B cell (primary cell): ENCODE measurements around the gene DAB1. TPM values are rescaled to one million over a fixed set of nuclear protein-coding genes. Genes with fewer than 3 reads are reported as not detected.

ENCODE experiments used
- ATAC-seq: fragments of 200-7000 bp; cut with Tn5 transposase; one replicate; pipeline ENCODE4 v1.10.0; 2021; ENCODE audit warnings: low read depth, mild to moderate bottlenecking, moderate number of reproducible peaks, moderate library complexity
- CTCF ChIA-PET: fragments of 350-600 bp; sonication (Branson Sonifier 250); formaldehyde crosslinking; loops from one replicate; lab custom pipeline; 2021; ENCODE audit warnings: antibody characterized with exemption, inconsistent platforms; lab: Charles Lee
- POLR2A ChIA-PET: fragments of 350-600 bp; sonication (Branson Sonifier 250); formaldehyde crosslinking; loops from one replicate; lab custom pipeline; 2021; ENCODE audit warnings: antibody characterized with exemption; lab: Charles Lee
- DNase-seq: peaks from one replicate; pipeline ENCODE4 v3.0.0; 2013
- H2AFZ ChIP-seq: 2 replicates; pipeline ENCODE4 v1.6.1; 2012; ENCODE audit warnings: mild to moderate bottlenecking, low read depth, low read length; ENCODE audit not compliant: insufficient read depth, poor library complexity, severe bottlenecking
- H3K27ac ChIP-seq, 2 donors: 1 replicate in 1 of 2; 2 replicates in 1 of 2; pipeline ENCODE4 v1.5.1; 2012 to 2013; ENCODE audit warnings: low read length in 2 of 2, mild to moderate bottlenecking in 2 of 2, moderate library complexity in 1 of 2
- H3K27me3 ChIP-seq, 4 experiments: fragments of 200-600 bp in 1 of 4; sonication (generic) in 1 of 4; replicated peaks in 1 of 4; 1 replicate in 2 of 4; 2 replicates in 2 of 4; pipeline versions ENCODE4 v1.6.1 to v1.7.0; 2013 to 2016; ENCODE audit warnings: low read length in 3 of 4, mild to moderate bottlenecking in 2 of 4, mixed read lengths in 1 of 4, moderate library complexity in 1 of 4; ENCODE audit not compliant: insufficient read depth in 4 of 4, control insufficient read depth in 3 of 4; ENCODE audit errors: control extremely low read depth in 1 of 4
- H3K36me3 ChIP-seq, 2 experiments: replicated peaks in 1 of 2; 1 replicate in 1 of 2; 2 replicates in 1 of 2; pipeline versions ENCODE4 v1.6.1 to v1.7.1; 2013; ENCODE audit warnings: low read length in 1 of 2; ENCODE audit not compliant: insufficient read depth in 2 of 2, control insufficient read depth in 1 of 2; ENCODE audit errors: control extremely low read depth in 1 of 2, extremely low read depth in 1 of 2
- H3K4me1 ChIP-seq, 2 donors: fragments of 200-600 bp in 1 of 2; sonication (generic) in 1 of 2; 1 replicate in 1 of 2; 2 replicates in 1 of 2; pipeline versions ENCODE4 v1.5.1 to v1.6.1; 2013 to 2017; ENCODE audit warnings: low read length in 2 of 2; ENCODE audit not compliant: control insufficient read depth in 2 of 2, insufficient read depth in 2 of 2
- H3K4me2 ChIP-seq: replicated peaks from 2 replicates; pipeline ENCODE3; 2012; ENCODE audit warnings: mild to moderate bottlenecking, low read depth, low read length; ENCODE audit not compliant: poor library complexity, severe bottlenecking
- H3K4me3 ChIP-seq, 5 experiments: fragments of 200-600 bp in 1 of 5; sonication (generic) in 1 of 5; 1 replicate in 3 of 5; 2 replicates in 2 of 5; pipeline versions ENCODE4 v1.5.1 to v1.7.0; 2011 to 2016; ENCODE audit warnings: low read length in 4 of 5, mild to moderate bottlenecking in 4 of 5, low read depth in 2 of 5, control low read depth in 1 of 5, moderate library complexity in 1 of 5; ENCODE audit not compliant: insufficient read depth in 1 of 5; ENCODE audit errors: control extremely low read depth in 1 of 5, extremely low read depth in 1 of 5
- H3K79me2 ChIP-seq: fragments of 200-600 bp; sonication (generic); one replicate; pipeline ENCODE4 v1.6.0; 2016; ENCODE audit warnings: low read length; ENCODE audit not compliant: control insufficient read depth, insufficient read depth
- H3K9ac ChIP-seq: fragments of 200-600 bp; sonication (generic); 2 replicates; pipeline ENCODE4 v1.6.1; 2017; ENCODE audit warnings: mild to moderate bottlenecking, low read length, moderate library complexity
- H3K9me3 ChIP-seq, 3 donors: one replicate each; pipeline versions ENCODE4 v1.6.1 to v1.7.1; 2013; ENCODE audit warnings: low read length in 2 of 3; ENCODE audit not compliant: control insufficient read depth in 2 of 3, insufficient read depth in 1 of 3; ENCODE audit errors: control extremely low read depth in 1 of 3
- H4K20me1 ChIP-seq: 2 replicates; pipeline ENCODE4 v1.6.0; 2012; ENCODE audit warnings: mild to moderate bottlenecking, low read length; ENCODE audit not compliant: insufficient read depth, control insufficient read depth, poor library complexity, severe bottlenecking
- H3K27ac Mint-ChIP-seq: one replicate; pipeline ENCODE4 v1.8.0; 2021; ENCODE audit warnings: mixed read lengths
- H3K27me3 Mint-ChIP-seq: one replicate; pipeline ENCODE4 v1.8.0; 2021; ENCODE audit warnings: mixed read lengths
- H3K4me1 Mint-ChIP-seq: one replicate; pipeline ENCODE4 v1.8.0; 2021; ENCODE audit warnings: mixed read lengths
- H3K4me3 Mint-ChIP-seq: one replicate; pipeline ENCODE4 v1.8.0; 2021; ENCODE audit warnings: mixed read lengths
- H3K9me3 Mint-ChIP-seq: one replicate; pipeline ENCODE4 v1.8.0; 2022; ENCODE audit warnings: mixed read lengths; ENCODE audit not compliant: insufficient read depth
- CTCF ChIP-seq: fragments of 200-600 bp; IDR thresholded peaks from one replicate; pipeline ENCODE4 v1.8.0; 2022; ENCODE audit warnings: antibody characterized with exemption, mild to moderate bottlenecking
- EZH2 ChIP-seq: IDR thresholded peaks from 2 replicates; pipeline ENCODE4 v1.6.1; 2012; ENCODE audit warnings: borderline replicate concordance, low read depth, mild to moderate bottlenecking, moderate library complexity, low read length; ENCODE audit not compliant: insufficient read depth, poor library complexity, severe bottlenecking
- WGBS: methylation state at CpG from one replicate; pipeline ENCODE4 v1.1.5; 2013; ENCODE audit warnings: missing lambda C conversion rate; ENCODE audit not compliant: insufficient coverage; 5-methylcytosine and 5-hydroxymethylcytosine counted together
- intact Hi-C: fragments of 100-400 bp; cut with micrococcal nuclease; formaldehyde crosslinking; loops from one replicate; pipeline ENCODE4 v1.10.0; 2022
- polyA plus RNA-seq: library from polyadenylated mRNA; depleted of rRNA; stranded (reverse); fragments of >200 nt; gene quantifications from 2 replicates; pipeline ENCODE4 v1.2.3, GENCODE V29; 2012
- total RNA-seq, 2 donors: library from RNA; stranded (reverse); fragments of 120-200 nt in 1 of 2; gene quantifications; 1 replicate in 1 of 2; 2 replicates in 1 of 2; pipeline versions ENCODE4 v1.2.3 to v1.2.4, GENCODE V29; 2013 to 2022

DAB1 gene
- total and polyA plus RNA-seq, 2 donors (not counting 1 experiment from before 2014, with no cell fraction given), result not detected

GRCh38 chr1:56954664-56955063 lies 469.2 kb downstream of the DAB1 start:
- Mint-ChIP-seq H3K4me1 (no peaks in the 10 kb centered on the region), H3K27me3 (peaks cover 16% of the 10 kb centered on the region), H3K4me3 (no peak overlapping the region), H3K9me3 (no peaks in the 10 kb centered on the region), H3K27ac (no peak overlapping the region)
- H3K36me3 ChIP-seq, result no peaks in the 10 kb centered on the region
- POLR2A ChIA-PET, result no interaction called here
- H3K9ac ChIP-seq, result no peak overlapping the region
- ATAC-seq, result no peak
- intact Hi-C loops, result no loop called here
- H3K9me3 ChIP-seq, result no peaks in the 10 kb centered on the region
- DNase-seq, result no peak
- H3K4me3 ChIP-seq, result no peak overlapping the region
- CTCF ChIA-PET, result no interaction called here
- no peaks in the 10 kb centered on the region for H3K79me2 ChIP-seq
- H3K4me2 ChIP-seq, result no peak overlapping the region
- TF ChIP-seq CTCF (no peak), EZH2 (no peak)
- no peaks in the 10 kb centered on the region for H3K27me3 ChIP-seq
- H3K27ac ChIP-seq, result no peak overlapping the region
- no CpG with 5 or more reads among the region's 1 CpG for WGBS
- H2AFZ ChIP-seq, result no peak overlapping the region
- H4K20me1 ChIP-seq, result no peaks in the 10 kb centered on the region
- no peaks in the 10 kb centered on the region for H3K4me1 ChIP-seq

- WGBS, result 53% methylated on average over 5 of the region's 5 CpGs
- ATAC-seq (no peak), DNase-seq (no peak)
- Mint-ChIP-seq H3K27ac (no peak overlapping the region), H3K27me3 (peaks cover 16% of the 10 kb centered on the region), H3K4me3 (no peak overlapping the region), H3K9me3 (no peaks in the 10 kb centered on the region), H3K4me1 (no peaks in the 10 kb centered on the region)
- H4K20me1 ChIP-seq, result no peaks in the 10 kb centered on the region
- TF ChIP-seq CTCF, result no peak
- no peak for TF ChIP-seq EZH2
- H3K9ac ChIP-seq, result no peak overlapping the region
- no peak overlapping the region for H3K4me2 ChIP-seq
- no peak overlapping the region for H3K4me3 ChIP-seq
- POLR2A ChIA-PET, result no interaction called here
- no peaks in the 10 kb centered on the region for H3K4me1 ChIP-seq
- no peaks in the 10 kb centered on the region for H3K79me2 ChIP-seq
- no peak overlapping the region for H3K27ac ChIP-seq
- no peak overlapping the region for H2AFZ ChIP-seq
- H3K36me3 ChIP-seq, result no peaks in the 10 kb centered on the region
- intact Hi-C loops, result no loop called here
- H3K27me3 ChIP-seq, result no peaks in the 10 kb centered on the region
- no peaks in the 10 kb centered on the region for H3K9me3 ChIP-seq
- CTCF ChIA-PET, result no interaction called here
Observed at GRCh38 chr1:56953386-56953785, 470.5 kb downstream of the DAB1 start.
